Activated CD4-positive, alpha-beta T cell treated with anti-CD3 and anti-CD28 coated beads, Interleukin-2, amount 10 ng/mL, durations not matched to agents 24 days and 14 days (primary cell): ENCODE results near the gene PPM1H. TPM values are rescaled to one million over a fixed set of nuclear protein-coding genes. Genes with fewer than 3 reads are reported as not detected.

Source experiments
- DNase-seq: peaks from one replicate; pipeline ENCODE4 v3.0.0; 2022
- H3K27ac Mint-ChIP-seq: one replicate; pipeline ENCODE4 v1.8.0; 2022; ENCODE audit warnings: mild to moderate bottlenecking, mixed read lengths
- H3K27me3 Mint-ChIP-seq: one replicate; pipeline ENCODE4 v1.8.0; 2022; ENCODE audit warnings: mixed read lengths
- H3K36me3 Mint-ChIP-seq: one replicate; pipeline ENCODE4 v1.8.0; 2022; ENCODE audit warnings: low read depth, mild to moderate bottlenecking, mixed read lengths
- H3K4me1 Mint-ChIP-seq: one replicate; pipeline ENCODE4 v1.8.0; 2021; ENCODE audit warnings: mixed read lengths
- H3K4me3 Mint-ChIP-seq: one replicate; pipeline ENCODE4 v1.8.0; 2022; ENCODE audit warnings: mild to moderate bottlenecking, moderate library complexity, mixed read lengths
- H3K9me3 Mint-ChIP-seq: one replicate; pipeline ENCODE4 v1.8.0; 2021; ENCODE audit warnings: mixed read lengths
- intact Hi-C: fragments of 100-400 bp; cut with micrococcal nuclease; formaldehyde crosslinking; loops from one replicate; pipeline ENCODE4 v1.15.1; 2023
- total RNA-seq: library from RNA; stranded (reverse); gene quantifications from 2 replicates; pipeline ENCODE4 v1.2.3, GENCODE V29; 2022

The PPM1H gene
- total RNA-seq, 1 donor from 2014 or later, result not detected

- Mint-ChIP-seq H3K36me3 (peaks cover 10% of the 10 kb centered on the region), H3K27ac (peak overlapping the region; percentile 99), H3K27me3 (no peaks in the 10 kb centered on the region), H3K4me1 (peaks cover 30% of the 10 kb centered on the region), H3K9me3 (no peaks in the 10 kb centered on the region), H3K4me3 (peak overlapping the region; percentile 92)
- DNase-seq, result no peak
- intact Hi-C loops, result loop anchor here (1.0 to 10.0 kb wide), 4 partner anchors 38 to 1801 kb away; partner anchors contain the start of genes USP15 and XPOT
Observed at GRCh38 chr12:62603811-62604098, 331.2 kb downstream of the PPM1H start.

GRCh38 chr12:62603061-62603810, 331.7 kb downstream of the PPM1H start:
- intact Hi-C loops, result loop anchor here (1.0 to 10.0 kb wide), 4 partner anchors 38 to 1802 kb away; partner anchors contain the start of genes USP15 and XPOT
- Mint-ChIP-seq H3K4me3 (peak overlapping the region; percentile 92), H3K4me1 (peaks cover 30% of the 10 kb centered on the region), H3K36me3 (peaks cover 10% of the 10 kb centered on the region), H3K9me3 (no peaks in the 10 kb centered on the region), H3K27me3 (no peaks in the 10 kb centered on the region), H3K27ac (peak overlapping the region; percentile 99)
- DNase-seq, result peak; percentile 94

- intact Hi-C loops, result loop anchor here (1.0 to 10.0 kb wide), 5 partner anchors 39 to 1802 kb away; partner anchors contain the start of genes USP15 and XPOT
- Mint-ChIP-seq H3K27me3 (no peaks in the 10 kb centered on the region), H3K36me3 (peaks cover 10% of the 10 kb centered on the region), H3K4me1 (peaks cover 30% of the 10 kb centered on the region), H3K9me3 (no peaks in the 10 kb centered on the region), H3K27ac (peak overlapping the region; percentile 99), H3K4me3 (peak overlapping the region; percentile 92)
- DNase-seq, result peak; percentile 95
Observed at GRCh38 chr12:62602255-62603060, 332.5 kb downstream of the PPM1H start.

GRCh38 chr12:62601765-62602164, 333.2 kb downstream of the PPM1H start:
- Mint-ChIP-seq H3K9me3 (no peaks in the 10 kb centered on the region), H3K27ac (peak overlapping the region; percentile 20), H3K4me1 (peaks cover 27% of the 10 kb centered on the region), H3K4me3 (peak overlapping the region; percentile 20), H3K36me3 (peaks cover 14% of the 10 kb centered on the region), H3K27me3 (no peaks in the 10 kb centered on the region)
- intact Hi-C loops, result loop anchor here (1.0 to 10.0 kb wide), 4 partner anchors 134 to 1803 kb away; partner anchors contain the start of genes USP15 and XPOT
- DNase-seq, result peak; percentile 56

- peaks cover 8% of the 10 kb centered on the region for H3K36me3 Mint-ChIP-seq
- no peaks in the 10 kb centered on the region for H3K27me3 Mint-ChIP-seq
- intact Hi-C loops, result loop anchor here (5.0 to 10.0 kb wide), 2 partner anchors 192 to 1805 kb away; partner anchors contain the start of gene XPOT
- H3K4me3 Mint-ChIP-seq, result no peak overlapping the region
- peaks cover 12% of the 10 kb centered on the region for H3K4me1 Mint-ChIP-seq
- no peak overlapping the region for H3K27ac Mint-ChIP-seq
- H3K9me3 Mint-ChIP-seq, result no peaks in the 10 kb centered on the region
- DNase-seq, result peak; percentile 50
Observed at GRCh38 chr12:62599854-62600437, 335.0 kb downstream of the PPM1H start.

GRCh38 chr12:62598846-62599245, 336.1 kb downstream of the PPM1H start:
- Mint-ChIP-seq H3K9me3 (no peaks in the 10 kb centered on the region), H3K4me1 (peaks cover 5% of the 10 kb centered on the region)

GRCh38 chr12:62597253-62597652, 337.7 kb downstream of the PPM1H start:
- H3K27ac Mint-ChIP-seq, result no peak overlapping the region

More at GRCh38 chr12:62598846-62599245, 336.1 kb downstream of the PPM1H start:
- Mint-ChIP-seq H3K27me3 (no peaks in the 10 kb centered on the region), H3K4me3 (no peak overlapping the region), H3K27ac (no peak overlapping the region), H3K36me3 (peaks cover 8% of the 10 kb centered on the region)
- intact Hi-C loops, result no loop called here
- DNase-seq, result no peak

More at GRCh38 chr12:62597253-62597652, 337.7 kb downstream of the PPM1H start:
- Mint-ChIP-seq H3K27me3 (no peaks in the 10 kb centered on the region), H3K9me3 (no peaks in the 10 kb centered on the region), H3K36me3 (peaks cover 11% of the 10 kb centered on the region), H3K4me3 (no peak overlapping the region), H3K4me1 (peaks cover 5% of the 10 kb centered on the region)
- DNase-seq, result no peak
- intact Hi-C loops, result no loop called here

Other genes with a start within 250 kb of the PPM1H start
- not detected in 2 replicates for gene AVPR1A, start 216.1 kb upstream of the PPM1H start, total RNA-seq